Suppressor macrophage (primary cell): ENCODE data around the gene CHSY3.

Experiments
- DNase-seq, 4 experiments: peaks; one replicate each; pipeline ENCODE4 v3.0.0-alpha.2; 2020 to 2022

Gene CHSY3

GRCh38 chr5:129951039-129951438 is 46.8 kb downstream of the CHSY3 start:
- DNase-seq, result no peak

GRCh38 chr5:129958581-129958980 is 54.3 kb downstream of the CHSY3 start:
- DNase-seq, result no peak

- DNase-seq, result no peak
These were observed 56.6 kb downstream of the CHSY3 start for GRCh38 chr5:129960831-129961230.

- no peak for DNase-seq
These were observed 58.2 kb downstream of the CHSY3 start for GRCh38 chr5:129962506-129962905.

- no peak for DNase-seq
These were observed 59.1 kb downstream of the CHSY3 start for GRCh38 chr5:129963359-129963758.

- no peak for DNase-seq
These were observed 61.8 kb downstream of the CHSY3 start for GRCh38 chr5:129966071-129966470.

- DNase-seq, result no peak
These were observed 67.4 kb downstream of the CHSY3 start for GRCh38 chr5:129971714-129972113.

- DNase-seq, result no peak
These were observed 68.3 kb downstream of the CHSY3 start for GRCh38 chr5:129972465-129973141.

- DNase-seq, result no peak
These were observed 69.6 kb downstream of the CHSY3 start for GRCh38 chr5:129973716-129974426.

- no peak for DNase-seq
These were observed 73.5 kb downstream of the CHSY3 start for GRCh38 chr5:129977810-129978209.

GRCh38 chr5:129978270-129978669 is 74.0 kb downstream of the CHSY3 start:
- no peak for DNase-seq

- DNase-seq, result no peak
These were observed 84.2 kb downstream of the CHSY3 start for GRCh38 chr5:129988453-129988852.

- DNase-seq, result no peak
These were observed 87.5 kb downstream of the CHSY3 start for GRCh38 chr5:129991780-129992179.

- DNase-seq, result no peak
These were observed 92.6 kb downstream of the CHSY3 start for GRCh38 chr5:129996896-129997295.

- DNase-seq, result no peak
These were observed 96.2 kb downstream of the CHSY3 start for GRCh38 chr5:130000460-130000859.

GRCh38 chr5:130002183-130002582 is 97.9 kb downstream of the CHSY3 start:
- DNase-seq, result no peak

GRCh38 chr5:130002876-130003275 is 98.6 kb downstream of the CHSY3 start:
- DNase-seq, result no peak

- DNase-seq, result no peak
These were observed 107.7 kb downstream of the CHSY3 start for GRCh38 chr5:130011986-130012385.

- DNase-seq, result no peak
These were observed 112.9 kb downstream of the CHSY3 start for GRCh38 chr5:130017173-130017572.

- no peak for DNase-seq
These were observed 114.4 kb downstream of the CHSY3 start for GRCh38 chr5:130018641-130019040.

GRCh38 chr5:130021000-130021399 is 116.7 kb downstream of the CHSY3 start:
- DNase-seq, result no peak

- no peak for DNase-seq
These were observed 117.6 kb downstream of the CHSY3 start for GRCh38 chr5:130021876-130022275.

- no peak for DNase-seq
These were observed 119.3 kb downstream of the CHSY3 start for GRCh38 chr5:130023604-130024003.

- DNase-seq, result no peak
These were observed 119.7 kb downstream of the CHSY3 start for GRCh38 chr5:130024006-130024405.

- no peak for DNase-seq
These were observed 121.2 kb downstream of the CHSY3 start for GRCh38 chr5:130025511-130025910.
